GM18867 (cell line): ENCODE results near the gene BOD1L1.
"Not testable (repeated sequence)": the region's sequence is repeated elsewhere in the genome, so short reads cannot be mapped to it uniquely, and the experiment has no call there.

Experiments
- ATAC-seq: cut with Tn5 transposase; IDR thresholded peaks from one replicate; pipeline ENCODE4 v1.9.1; 2021; ENCODE audit warnings: mild to moderate bottlenecking, moderate library complexity; ENCODE audit not compliant: unreplicated experiment

The BOD1L1 gene

GRCh38 chr4:13561673-13562072 lies 65.9 kb downstream of the BOD1L1 start:
- ATAC-seq: no peak

GRCh38 chr4:13560111-13560510 lies 67.4 kb downstream of the BOD1L1 start:
- not testable (repeated sequence) for ATAC-seq

GRCh38 chr4:13559413-13559812 lies 68.1 kb downstream of the BOD1L1 start:
- no peak for ATAC-seq

- no peak for ATAC-seq
These were observed 68.6 kb downstream of the BOD1L1 start for GRCh38 chr4:13558881-13559280.

- ATAC-seq: no peak
These were observed 72.2 kb downstream of the BOD1L1 start for GRCh38 chr4:13555325-13555724.

GRCh38 chr4:13553081-13553480 lies 74.4 kb downstream of the BOD1L1 start:
- no peak for ATAC-seq

- peak; percentile 73 for ATAC-seq
These were observed 78.5 kb downstream of the BOD1L1 start for GRCh38 chr4:13548984-13549546.

- ATAC-seq: no peak
These were observed 79.2 kb downstream of the BOD1L1 start for GRCh38 chr4:13548059-13548983.

GRCh38 chr4:13547485-13548041 lies 80.0 kb downstream of the BOD1L1 start:
- ATAC-seq: peak; percentile 9

- peak; percentile 15 for ATAC-seq
These were observed 80.5 kb downstream of the BOD1L1 start for GRCh38 chr4:13546941-13547484.

- ATAC-seq: no peak
These were observed 81.2 kb downstream of the BOD1L1 start for GRCh38 chr4:13546142-13546940.

- no peak for ATAC-seq
These were observed 82.1 kb downstream of the BOD1L1 start for GRCh38 chr4:13545394-13545808.

GRCh38 chr4:13544606-13545393 lies 82.7 kb downstream of the BOD1L1 start:
- peak; percentile 67 for ATAC-seq

- ATAC-seq: no peak
These were observed 83.5 kb downstream of the BOD1L1 start, which contains the start of gene NKX3-2 for GRCh38 chr4:13543839-13544605. NKX3-2 (minus strand) TSS chr4:13544508; CDS start chr4:13544414, 94 bp downstream.

- ATAC-seq: no peak
These were observed 84.3 kb downstream of the BOD1L1 start for GRCh38 chr4:13543032-13543838.

GRCh38 chr4:13542577-13543031 lies 84.9 kb downstream of the BOD1L1 start:
- no peak for ATAC-seq

- ATAC-seq: peak; percentile 34
These were observed 85.6 kb downstream of the BOD1L1 start for GRCh38 chr4:13541720-13542576.
